Stimulated activated CD4-positive, alpha-beta T cell treated with anti-CD3 and anti-CD28 coated beads, Interleukin-4, amount 100 ng/mL, for 24 hours (primary cell): ENCODE measurements around the gene WDR64.
"Not testable (repeated sequence)": the region's sequence is repeated elsewhere in the genome, so short reads cannot be mapped to it uniquely, and the experiment has no call there.

Source experiments
- DNase-seq: peaks from one replicate; pipeline ENCODE4 v3.0.0-alpha.2; 2020

WDR64 gene

GRCh38 chr1:241660424-241660972, 8.4 kb downstream of the WDR64 start:
- DNase-seq = no peak

DNA sequence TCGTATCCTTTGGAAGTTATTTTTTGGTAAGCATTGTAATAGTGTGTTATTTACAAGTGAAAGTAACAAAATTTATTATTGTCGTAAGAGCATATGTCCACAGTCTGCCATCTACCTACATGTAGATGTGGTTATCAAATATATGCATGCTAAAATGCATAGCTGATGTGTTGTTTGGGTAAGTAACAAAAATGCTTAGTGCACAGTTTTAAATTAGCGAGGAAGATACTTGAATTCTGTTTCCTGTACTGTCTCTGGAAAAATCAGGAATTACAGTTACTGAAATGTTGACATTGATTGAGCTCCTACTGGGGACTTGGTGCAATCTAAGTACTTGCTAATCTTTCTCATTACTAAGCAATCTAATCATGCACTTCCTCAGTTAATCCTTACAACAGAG, 14.3 kb downstream of the WDR64 start:
- DNase-seq = no peak

DNA sequence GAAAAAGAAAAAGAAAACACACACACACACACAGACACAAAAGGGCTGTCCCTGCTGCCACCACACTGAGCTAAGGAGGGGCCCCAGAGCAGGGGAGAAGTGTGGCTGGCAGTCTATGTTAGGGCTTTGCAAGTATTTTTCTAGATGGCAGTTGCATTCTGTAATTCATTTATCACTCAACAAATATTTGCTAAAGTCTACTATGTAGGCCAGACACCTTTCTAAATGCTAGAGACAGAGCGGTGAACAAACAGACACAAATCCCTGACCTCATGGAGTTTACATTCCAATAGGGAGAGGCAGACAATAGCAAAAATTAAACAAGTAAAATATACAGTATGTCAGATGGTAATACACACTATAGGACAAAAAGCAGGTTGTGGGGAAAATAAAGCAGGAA, 20.2 kb downstream of the WDR64 start:
- no peak for DNase-seq

DNA sequence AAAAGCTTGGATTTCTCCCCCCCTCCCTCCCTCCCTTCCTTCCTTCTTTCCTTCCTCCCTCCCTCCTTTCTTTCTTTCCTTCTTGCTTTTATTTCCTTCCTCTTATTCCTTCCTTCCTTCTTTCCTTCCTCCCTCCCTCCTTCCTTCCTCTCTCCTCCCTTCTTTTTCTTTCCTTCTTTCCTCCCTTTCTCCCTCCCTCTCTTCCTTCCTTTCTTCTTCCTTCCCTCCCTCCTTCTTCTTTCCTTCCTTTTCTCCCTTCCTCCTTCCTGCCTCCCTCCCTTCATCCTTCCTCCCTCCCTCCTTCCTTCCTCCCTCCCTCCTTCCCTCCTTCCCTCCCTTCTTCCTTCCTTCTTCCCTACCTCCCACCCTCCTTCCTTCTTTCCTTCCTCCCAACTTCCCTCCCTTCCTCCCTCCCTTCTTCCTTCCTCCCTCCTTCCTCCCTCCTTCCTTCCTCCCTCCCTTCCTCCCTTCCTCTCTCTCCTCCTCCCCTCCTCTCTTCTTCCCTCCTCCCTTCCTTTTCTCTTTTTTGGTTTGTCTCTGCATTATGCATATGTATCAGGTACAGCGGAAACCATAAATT, 22.8 kb downstream of the WDR64 start:
- DNase-seq = no peak

- no peak for DNase-seq
These were observed 23.9 kb downstream of the WDR64 start for GRCh38 chr1:241675983-241676382.

DNA sequence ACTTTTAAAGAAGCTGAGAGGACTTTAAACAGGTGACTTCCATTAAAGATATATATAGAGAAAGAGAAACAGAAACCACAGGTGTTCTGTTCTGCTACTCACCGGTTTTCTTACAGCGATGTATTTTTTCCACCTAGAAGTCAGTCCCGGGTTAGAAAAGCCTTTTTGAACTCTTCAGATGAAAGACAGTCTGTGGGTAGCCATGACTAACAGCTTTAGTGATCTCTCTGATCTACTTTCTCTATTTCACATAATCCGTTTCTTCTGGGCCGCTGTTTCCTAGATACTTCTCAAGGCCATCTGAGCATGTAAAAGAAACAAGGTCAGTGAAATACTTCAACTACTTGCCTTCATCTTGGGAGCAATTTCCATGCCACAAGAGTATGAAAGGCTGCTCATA, 25.1 kb downstream of the WDR64 start:
- DNase-seq = peak; percentile 37

DNA sequence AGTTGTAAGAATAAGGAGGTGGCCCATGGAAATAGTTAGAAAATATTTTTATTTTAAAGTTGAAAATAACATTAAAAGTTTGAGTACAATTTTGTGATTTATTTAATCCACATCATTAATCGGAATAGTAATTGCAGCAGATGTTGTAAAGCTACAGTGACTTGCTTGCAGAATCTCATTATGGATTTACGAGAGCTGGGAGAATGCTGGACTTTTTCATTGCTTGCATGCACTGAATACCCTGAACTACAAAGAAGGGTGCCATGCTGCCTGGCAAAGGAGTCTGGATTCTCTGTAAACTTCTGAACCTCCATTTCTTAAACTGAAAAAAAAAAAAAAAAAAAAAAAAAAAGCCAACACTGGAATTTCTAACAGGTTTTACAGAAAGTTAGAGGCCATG, 26.5 kb downstream of the WDR64 start:
- no peak for DNase-seq

- DNase-seq = no peak
These were observed 27.3 kb downstream of the WDR64 start for GRCh38 chr1:241679404-241679803.

DNA sequence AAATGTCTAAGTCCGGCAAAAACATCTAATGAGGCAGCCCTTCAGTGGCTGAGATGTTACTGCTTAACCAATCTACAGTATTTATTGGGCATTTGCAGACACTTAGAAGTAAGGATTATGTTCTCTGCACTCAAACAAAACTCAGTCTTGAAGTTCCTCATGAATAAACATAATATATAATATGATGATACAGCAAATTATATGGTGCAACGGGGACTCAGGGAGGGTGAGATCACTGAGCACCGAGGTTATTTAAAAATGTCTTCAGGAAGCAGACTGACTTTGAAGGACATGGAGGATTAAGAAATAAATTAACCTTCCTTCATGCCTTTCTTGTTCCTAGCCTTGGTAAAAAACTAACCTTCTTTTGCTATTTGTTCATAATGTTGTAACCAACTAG, 27.9 kb downstream of the WDR64 start:
- DNase-seq = no peak

GRCh38 chr1:241681861-241682448, 29.9 kb downstream of the WDR64 start:
- DNase-seq = not testable (repeated sequence)

GRCh38 chr1:241682921-241683320, 30.8 kb downstream of the WDR64 start:
- DNase-seq = no peak

DNA sequence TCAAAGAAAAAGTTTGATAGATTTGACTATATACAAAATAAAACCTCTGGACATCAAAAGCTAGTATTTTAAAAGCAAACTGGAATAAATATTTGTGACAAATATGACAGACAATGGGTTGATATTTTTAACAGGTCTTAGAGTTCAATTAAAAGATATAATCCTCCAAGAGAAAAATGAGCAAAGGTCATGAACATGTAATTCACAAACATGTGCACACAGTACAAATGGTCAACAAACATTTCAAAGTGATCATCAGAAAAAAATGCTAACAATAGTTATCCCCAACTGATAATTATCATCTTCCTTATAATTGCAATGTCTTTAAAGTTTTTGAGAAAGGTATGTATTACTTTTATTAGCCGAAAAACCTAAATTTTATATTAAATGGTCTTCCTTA, 32.0 kb downstream of the WDR64 start:
- no peak for DNase-seq

- no peak for DNase-seq
These were observed 36.9 kb downstream of the WDR64 start for GRCh38 chr1:241688940-241689368.

DNA sequence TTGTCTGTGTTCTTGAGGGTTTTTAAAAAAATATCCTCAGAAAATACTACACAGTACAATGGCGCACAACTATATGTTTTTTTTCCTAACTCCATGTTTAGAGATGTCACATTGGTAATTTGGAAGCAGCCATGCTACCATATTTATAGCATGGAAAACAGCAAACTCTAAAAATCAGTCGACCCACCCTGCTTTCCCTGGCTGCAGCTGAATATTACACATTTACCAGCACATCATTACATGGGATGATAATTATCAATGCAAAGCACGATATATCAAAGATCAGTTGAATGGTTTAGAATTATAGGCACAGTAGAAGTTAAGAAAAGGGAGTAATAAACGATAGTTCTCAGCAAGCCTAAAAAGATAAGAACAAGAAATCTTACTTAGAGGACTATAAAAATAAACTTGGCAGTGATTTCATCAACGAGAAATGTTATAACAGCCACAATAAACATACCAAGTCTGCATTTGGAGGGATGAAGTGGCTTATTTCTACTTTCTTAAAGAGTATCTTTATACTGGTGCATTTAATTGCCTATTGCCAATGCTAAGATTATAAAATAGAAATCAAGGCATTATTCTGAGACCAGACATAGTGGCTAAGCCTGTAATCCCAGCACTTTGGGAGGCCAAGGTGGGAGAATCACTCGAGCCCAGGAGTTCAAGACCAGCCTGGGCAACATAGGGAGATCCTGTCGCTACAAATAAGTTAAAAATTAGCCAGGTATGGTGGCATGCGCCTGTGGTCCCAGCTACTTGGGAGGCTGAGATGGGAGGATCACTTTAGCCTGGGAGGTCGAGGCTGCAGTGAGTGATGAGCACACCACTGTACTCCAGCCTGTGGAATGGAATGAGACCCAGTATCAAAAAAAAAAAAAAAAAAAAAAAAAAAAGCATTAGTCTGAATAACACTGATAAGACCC, 43.4 kb downstream of the WDR64 start:
- DNase-seq = no peak

DNA sequence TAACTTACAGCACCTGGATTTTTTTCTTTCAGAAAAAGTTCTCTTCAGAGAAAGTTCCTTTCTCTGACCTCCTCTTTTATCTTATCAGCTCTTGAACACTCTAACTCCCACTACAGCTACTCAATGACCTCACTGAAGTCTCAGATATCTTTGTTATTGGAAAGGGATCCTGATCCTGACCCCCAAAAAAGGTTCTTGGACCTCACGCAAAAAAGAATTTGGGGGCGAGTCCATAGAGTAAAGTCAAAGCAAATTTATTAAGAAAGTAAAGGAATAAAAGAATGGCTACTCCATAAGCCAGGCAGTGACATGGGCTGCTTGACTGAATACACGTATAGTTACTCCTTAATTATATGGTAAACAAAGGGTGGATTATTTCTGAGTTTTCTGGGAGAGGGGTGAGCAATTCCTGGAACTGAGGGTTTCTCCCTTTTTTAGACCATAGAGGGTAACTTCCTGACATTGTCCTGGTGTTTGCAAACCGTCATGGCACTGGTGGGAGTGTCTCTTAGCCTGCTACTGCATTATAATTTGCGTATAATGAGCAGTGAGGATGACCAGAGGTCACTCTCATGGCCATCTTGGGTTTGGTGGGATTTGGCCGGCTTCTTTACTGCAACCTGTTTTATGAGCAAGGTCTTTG, 44.2 kb downstream of the WDR64 start:
- no peak for DNase-seq

DNA sequence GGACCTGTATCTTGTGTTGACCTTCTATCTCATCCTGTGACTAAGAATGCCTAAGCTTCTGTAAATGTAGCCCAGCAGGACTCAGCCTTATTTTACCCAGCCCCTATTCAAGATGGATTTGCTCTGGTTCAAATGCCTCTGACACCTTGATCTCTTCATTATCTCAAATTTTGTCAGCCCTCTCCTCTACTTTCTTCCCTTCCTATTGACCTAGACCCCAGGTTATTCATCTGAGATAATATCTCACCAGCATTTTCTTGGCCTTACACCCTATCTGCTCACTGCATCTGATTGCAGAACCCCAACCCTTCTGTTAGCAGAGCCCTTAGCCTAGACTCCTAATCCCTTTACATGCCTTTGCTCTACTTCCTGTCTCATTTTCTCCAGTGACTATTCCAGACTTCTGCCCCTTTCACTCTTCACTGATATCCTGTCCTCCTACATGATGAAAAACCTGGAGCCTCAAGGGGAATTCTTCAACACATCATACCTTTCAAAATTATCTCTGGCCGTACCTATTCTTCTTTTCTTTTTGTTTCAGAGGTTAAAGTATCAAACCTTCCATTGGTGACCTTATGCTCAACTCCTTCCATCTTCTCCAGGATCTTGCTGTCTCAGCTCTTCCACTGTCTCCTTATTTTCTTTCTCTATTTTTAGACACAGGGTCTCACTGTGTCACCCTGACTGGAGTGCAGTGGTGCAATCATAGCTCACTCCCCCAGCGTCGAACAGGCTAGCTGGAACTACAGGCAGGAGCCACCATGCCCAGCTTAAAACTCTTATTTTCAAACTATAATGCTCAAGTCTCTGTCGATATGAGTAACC, 44.9 kb downstream of the WDR64 start:
- no peak for DNase-seq

DNA sequence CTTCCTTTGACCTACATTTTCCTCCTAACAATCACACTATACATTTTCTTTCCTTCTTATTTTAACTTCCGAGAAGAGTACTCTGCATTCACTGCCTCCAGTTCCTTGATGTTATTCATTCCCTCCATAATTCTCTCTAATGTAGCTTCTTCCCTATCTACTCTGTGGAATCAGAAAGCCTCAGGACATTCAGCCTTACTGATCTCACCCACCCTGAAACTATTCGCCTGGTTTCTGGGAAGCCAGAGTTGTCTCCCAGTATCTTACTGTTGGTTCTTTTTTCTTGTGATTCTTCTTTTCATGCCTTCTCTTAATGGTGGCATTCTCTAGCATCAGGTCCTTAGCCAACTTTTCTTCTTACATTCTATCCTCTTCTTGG, 45.5 kb downstream of the WDR64 start:
- no peak for DNase-seq

- no peak for DNase-seq
These were observed 46.1 kb downstream of the WDR64 start for GRCh38 chr1:241698177-241698576.

DNA sequence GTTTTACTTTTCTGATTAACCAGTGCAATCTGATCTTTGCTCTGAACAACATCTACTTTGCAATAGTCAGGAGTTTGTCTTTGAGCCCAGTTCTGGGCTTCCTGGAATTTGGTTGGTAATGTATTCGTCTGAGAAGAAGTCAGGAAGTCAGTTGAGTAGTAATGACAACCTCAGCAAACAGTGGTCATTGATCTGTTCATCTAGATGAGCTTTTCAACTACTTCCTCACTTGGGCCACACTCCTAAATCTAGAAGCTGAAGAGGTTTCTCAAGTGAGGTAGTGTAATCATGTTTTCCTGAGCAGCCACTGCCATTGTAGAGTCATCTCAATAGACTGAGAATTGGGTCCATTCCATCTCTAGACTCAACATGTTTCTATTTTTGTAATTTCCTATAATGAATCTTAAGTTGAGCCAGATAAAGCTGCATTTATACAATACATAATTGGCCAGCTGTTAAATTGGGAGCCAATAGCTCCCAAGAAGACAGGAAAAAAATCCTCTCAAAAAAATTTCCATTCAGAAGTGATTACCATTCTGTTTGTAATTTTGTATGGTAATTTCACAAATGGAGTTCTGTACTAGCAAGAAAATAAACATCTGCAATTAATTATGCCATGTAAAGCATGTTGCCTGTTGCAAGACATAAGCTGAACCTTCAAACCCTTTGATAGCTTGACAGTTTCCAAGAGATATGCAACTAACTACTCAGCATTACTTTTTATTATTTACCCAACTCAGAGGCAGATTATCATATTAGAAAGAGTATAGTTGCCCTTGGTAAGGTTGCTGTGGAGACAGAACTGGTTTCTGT, 49.6 kb downstream of the WDR64 start:
- no peak for DNase-seq

DNA sequence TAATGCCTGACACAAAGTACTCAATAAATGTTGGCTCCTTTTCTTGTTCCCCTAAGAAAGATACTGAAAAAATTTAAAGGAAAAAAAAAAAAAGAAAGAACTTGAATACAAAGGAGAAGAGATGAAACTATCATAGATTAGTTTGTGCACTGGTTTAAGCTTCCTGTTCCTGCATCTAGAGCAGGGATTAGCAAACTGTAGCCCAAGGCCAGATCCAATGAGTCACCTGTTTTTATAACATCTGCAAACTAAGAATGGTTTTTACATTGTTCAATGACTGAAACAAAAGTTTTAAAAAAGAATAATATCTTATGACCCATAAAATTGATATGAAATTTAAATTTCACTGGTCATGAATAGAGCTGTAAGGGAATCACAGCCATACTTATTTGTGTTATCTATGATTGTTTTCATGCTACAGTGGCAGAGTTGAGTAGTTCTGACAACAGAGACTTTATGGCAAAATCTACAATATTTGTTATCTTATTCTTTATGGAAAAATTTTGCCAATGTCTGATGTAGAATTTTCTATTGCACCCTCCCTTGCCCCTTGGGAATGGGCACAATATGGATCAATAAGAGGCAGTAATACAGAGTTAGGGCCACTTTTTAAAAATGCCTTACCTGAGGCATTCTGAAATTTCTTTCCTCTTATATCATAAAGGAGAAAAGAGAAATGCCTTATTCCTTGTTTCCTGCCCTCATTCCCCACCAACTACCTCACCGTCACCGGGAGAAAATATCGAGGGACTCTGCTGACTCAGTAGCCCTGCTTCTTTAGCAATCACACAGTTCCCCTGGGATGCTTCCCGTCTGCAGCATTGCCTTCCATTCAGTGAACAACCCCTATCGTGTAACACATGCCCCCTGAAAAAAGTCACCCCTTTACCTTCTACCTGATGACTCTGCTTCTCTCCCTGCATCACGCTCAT, 50.6 kb downstream of the WDR64 start:
- DNase-seq = no peak
